GM18508 (cell line): ENCODE results near the gene F10.

Source experiments
- ATAC-seq: cut with Tn5 transposase; IDR thresholded peaks from one replicate; pipeline ENCODE4 v1.9.1; 2021; ENCODE audit warnings: moderate number of reproducible peaks; ENCODE audit not compliant: insufficient read depth, unreplicated experiment

F10 gene

DNA sequence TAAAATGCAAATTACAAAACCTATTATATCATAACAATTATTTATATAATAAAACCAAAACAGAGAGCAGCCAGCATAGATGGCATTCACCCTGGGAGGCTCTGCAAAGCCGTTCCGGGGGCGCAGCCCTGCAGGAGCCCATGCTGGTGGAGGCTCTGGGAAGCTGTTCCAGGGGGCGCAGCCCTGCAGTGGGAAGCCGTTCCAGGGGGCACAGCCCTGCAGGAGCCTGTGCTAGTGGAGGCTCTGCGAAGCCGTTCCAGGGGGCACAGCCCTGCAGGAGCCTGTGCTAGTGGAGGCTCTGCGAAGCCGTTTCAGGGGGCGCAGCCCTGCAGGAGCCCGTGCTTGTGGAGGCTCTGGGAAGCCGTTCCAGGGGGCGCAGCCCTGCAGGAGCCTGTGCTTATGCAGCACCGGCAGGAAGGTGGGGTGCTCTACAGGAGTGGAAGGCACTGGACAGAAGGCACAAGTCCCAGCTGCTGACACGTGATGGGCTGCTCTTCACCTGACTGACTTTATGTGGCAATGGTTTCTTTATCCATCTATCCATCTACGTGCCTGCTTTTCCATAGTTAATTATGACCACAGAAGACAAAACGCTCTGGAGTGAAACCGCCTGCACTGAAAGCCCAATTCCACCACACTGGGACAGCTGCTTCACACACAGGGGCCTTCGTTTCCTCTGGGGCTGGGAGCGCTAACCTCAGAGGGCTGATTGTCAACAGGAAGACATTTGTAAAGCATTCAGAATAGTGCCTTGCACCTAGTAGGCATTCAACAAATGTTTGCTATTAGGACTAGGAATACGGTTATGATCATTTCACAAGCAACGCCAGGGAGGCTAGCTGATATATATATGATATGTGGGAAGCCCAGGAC, 62.2 kb downstream of the F10 start:
- ATAC-seq, result no peak

DNA sequence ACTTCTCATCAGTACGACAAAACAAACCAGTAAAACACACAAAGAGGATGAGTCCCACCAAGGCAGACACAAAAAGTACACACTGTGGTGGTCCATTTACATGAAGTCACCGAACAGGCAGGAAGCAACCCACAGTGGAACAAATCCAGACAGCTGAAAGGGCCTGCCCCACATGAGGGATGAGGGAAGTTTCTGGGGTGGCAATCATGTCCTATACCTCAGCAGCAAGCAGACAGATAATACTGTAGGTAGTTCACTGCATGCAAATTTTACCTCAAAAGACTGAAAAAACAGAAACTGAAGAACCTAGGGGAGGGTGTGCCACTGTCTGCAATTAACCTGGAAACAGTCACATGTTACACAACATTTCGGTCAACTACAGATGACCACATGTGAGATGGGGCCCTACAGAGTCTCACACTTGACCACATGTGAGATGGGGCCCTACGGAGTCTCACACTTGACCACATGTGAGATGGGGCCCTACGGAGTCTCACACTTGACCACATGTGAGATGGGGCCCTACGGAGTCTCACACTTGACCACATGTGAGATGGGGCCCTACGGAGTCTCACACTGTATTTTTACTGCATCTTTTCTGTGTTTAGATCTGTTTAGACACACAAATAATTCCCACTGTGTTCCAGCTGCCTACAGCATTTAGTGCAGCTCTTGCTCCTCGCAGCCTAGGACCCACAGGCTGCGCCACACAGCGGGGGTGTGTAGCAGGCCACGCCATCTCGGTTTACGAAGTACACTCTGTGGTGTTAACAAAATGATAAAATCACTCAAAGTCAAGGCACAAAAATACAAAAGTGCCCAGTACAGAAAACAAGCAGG, 63.7 kb downstream of the F10 start:
- ATAC-seq, result peak; percentile 60

- ATAC-seq, result no peak
Observed at GRCh38 chr13:113187263-113187669, 64.7 kb downstream of the F10 start.

- no peak for ATAC-seq
Observed at GRCh38 chr13:113187883-113188665, 65.5 kb downstream of the F10 start.

DNA sequence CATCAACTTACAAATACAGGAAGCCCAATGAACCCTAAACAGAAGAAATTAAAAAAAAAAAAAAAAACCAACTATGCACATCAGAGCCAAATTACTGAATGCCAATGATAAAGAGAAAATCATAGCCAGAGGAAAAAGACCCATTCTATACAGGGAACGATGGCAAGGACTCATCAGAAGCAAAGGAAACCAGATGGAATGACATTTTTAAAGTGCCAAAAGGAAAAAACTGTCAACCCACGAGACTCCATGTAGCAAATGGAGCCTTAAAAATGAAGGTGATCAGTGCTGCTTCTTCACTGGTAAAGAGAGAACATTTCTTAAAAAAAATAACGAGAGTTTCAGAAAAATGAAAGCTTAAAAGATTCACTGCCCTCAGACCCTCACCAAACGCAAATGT, 67.6 kb downstream of the F10 start:
- no peak for ATAC-seq

- no peak for ATAC-seq
Observed at GRCh38 chr13:113192279-113192678, 69.7 kb downstream of the F10 start.

DNA sequence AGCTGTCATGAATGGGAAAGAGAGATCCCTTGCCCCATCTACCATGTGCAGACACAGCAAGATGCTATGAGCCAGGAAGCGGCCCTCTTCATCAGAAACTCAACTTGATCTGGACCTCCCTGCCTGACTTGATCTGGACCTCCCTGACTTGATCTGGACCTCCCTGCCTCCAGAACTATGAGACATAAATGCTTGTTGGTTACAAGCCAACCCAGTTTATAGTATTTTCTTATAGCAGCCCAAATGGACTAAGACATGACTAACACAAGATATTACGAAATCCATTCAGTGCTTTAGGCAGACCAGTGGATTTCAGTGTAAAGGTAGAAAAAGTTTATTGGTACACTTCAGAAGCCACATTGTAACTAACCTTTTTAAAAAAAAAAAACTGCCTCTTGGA, 70.3 kb downstream of the F10 start:
- ATAC-seq, result no peak

DNA sequence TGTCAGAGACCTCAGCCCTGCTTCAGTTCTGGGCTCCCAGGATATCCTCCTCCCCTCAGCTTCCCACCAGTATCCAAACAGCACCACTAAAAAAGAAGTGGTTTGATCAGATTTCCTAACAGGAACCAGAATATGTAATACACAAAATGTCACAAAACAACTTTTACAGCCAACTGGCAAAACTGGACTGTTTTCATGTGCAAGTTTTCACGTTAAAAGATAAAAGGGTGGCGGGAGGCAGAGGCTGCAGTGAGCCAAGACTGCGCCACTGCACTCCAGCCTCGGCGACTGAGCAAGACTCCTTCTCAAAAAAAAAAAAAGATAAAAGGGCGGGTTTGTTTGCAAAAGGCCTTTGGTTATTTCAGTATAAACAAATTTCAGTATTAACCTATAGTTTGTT, 72.8 kb downstream of the F10 start:
- no peak for ATAC-seq

DNA sequence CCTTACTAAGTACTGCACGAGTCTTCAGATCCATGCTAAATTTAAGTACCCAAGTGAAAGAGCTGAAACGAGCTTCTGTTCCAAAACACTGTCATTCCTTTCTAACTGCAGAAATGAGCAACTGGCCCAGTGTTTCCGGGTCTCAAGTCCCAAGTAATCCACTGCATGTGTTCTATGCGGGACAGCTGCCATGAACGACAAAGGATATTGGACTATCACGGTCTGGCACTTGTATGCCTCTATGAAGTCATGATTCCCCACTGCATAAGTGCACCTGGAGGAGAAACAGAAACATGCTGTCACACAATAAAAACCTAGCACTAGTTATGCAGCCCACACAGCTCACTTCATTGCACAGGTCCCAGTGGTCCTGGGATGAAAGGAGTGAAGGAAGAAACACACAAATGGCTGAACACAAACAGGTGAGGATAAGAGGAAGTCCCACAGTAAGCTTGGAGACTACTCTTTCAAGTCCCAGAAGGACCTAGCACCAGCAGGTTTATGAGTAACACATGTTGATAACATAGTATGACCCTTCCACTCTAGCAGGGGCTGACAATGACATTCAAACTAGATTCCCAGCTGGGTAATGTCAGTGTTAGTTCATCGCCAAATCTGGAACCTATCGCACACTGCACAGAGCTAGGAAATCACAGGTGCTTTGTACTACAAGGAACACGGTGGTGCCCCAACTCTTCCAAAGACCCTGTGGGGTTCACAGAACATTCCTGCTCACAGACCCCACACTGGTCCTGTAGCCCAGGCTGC, 74.6 kb downstream of the F10 start:
- ATAC-seq, result no peak
